Endothelial cell (in vitro differentiated cells): ENCODE data around the gene NDUFB8. TPM values are rescaled to one million over a fixed set of nuclear protein-coding genes. Genes with fewer than 3 reads are reported as not detected.

ENCODE experiments used
- DNase-seq: peaks from one replicate; pipeline ENCODE4 v3.0.0; 2021; ENCODE audit warnings: low spot score
- H3K27ac Mint-ChIP-seq: one replicate; pipeline ENCODE4 v1.8.0; 2021; ENCODE audit warnings: mixed read lengths, inconsistent platforms; ENCODE audit not compliant: unreplicated experiment
- H3K27me3 Mint-ChIP-seq: one replicate; pipeline ENCODE4 v1.8.0; 2021; ENCODE audit warnings: mild to moderate bottlenecking, moderate library complexity, mixed read lengths, inconsistent platforms; ENCODE audit not compliant: unreplicated experiment
- H3K36me3 Mint-ChIP-seq: one replicate; pipeline ENCODE4 v1.8.0; 2021; ENCODE audit warnings: mild to moderate bottlenecking, low read depth, mixed read lengths, inconsistent platforms; ENCODE audit not compliant: unreplicated experiment
- H3K4me1 Mint-ChIP-seq: one replicate; pipeline ENCODE4 v1.8.0; 2021; ENCODE audit warnings: mild to moderate bottlenecking, mixed read lengths, inconsistent platforms; ENCODE audit not compliant: unreplicated experiment
- H3K4me3 Mint-ChIP-seq: one replicate; pipeline ENCODE4 v1.8.0; 2021; ENCODE audit warnings: mild to moderate bottlenecking, mixed read lengths, inconsistent platforms; ENCODE audit not compliant: unreplicated experiment
- H3K9me3 Mint-ChIP-seq: one replicate; pipeline ENCODE4 v1.8.0; 2021; ENCODE audit warnings: mixed read lengths, inconsistent platforms; ENCODE audit not compliant: unreplicated experiment
- CTCF ChIP-seq: fragments of 200-600 bp; sonication (generic); IDR thresholded peaks from one replicate; pipeline ENCODE4 v1.5.0; 2021; ENCODE audit warnings: antibody characterized with exemption; ENCODE audit not compliant: unreplicated experiment
- total RNA-seq: library from RNA; stranded (reverse); fragmentation: NEBNext Ultra II Directional; extraction: Animal tissue kit (Norgen Biotek cat#: 25700); gene quantifications from one replicate; pipeline ENCODE4 v1.2.1, GENCODE V29; 2021; ENCODE audit not compliant: unreplicated experiment

NDUFB8 gene
- total RNA-seq, 1 donor from 2014 or later = 171 TPM

- no peak for TF ChIP-seq CTCF
- H3K4me3 Mint-ChIP-seq = no peak overlapping the region
- no peak for DNase-seq
- peaks cover 5% of the 10 kb centered on the region for H3K27me3 Mint-ChIP-seq
- peaks cover 9% of the 10 kb centered on the region for H3K4me1 Mint-ChIP-seq
- peaks cover 26% of the 10 kb centered on the region for H3K36me3 Mint-ChIP-seq
- H3K9me3 Mint-ChIP-seq = no peaks in the 10 kb centered on the region
- no peak overlapping the region for H3K27ac Mint-ChIP-seq
Observed at GRCh38 chr10:100554902-100555301, 25.2 kb upstream of the NDUFB8 start.

GRCh38 chr10:100553929-100554328, 24.3 kb upstream of the NDUFB8 start:
- H3K4me3 Mint-ChIP-seq = no peak overlapping the region
- no peak for DNase-seq
- H3K4me1 Mint-ChIP-seq = peaks cover 9% of the 10 kb centered on the region
- no peak overlapping the region for H3K27ac Mint-ChIP-seq
- peaks cover 5% of the 10 kb centered on the region for H3K27me3 Mint-ChIP-seq
- H3K9me3 Mint-ChIP-seq = no peaks in the 10 kb centered on the region
- no peak for TF ChIP-seq CTCF
- peaks cover 36% of the 10 kb centered on the region for H3K36me3 Mint-ChIP-seq

GRCh38 chr10:100551738-100552137, 22.1 kb upstream of the NDUFB8 start:
- Mint-ChIP-seq H3K4me1 (peaks cover 5% of the 10 kb centered on the region), H3K27me3 (peaks cover 4% of the 10 kb centered on the region), H3K4me3 (no peak overlapping the region), H3K27ac (no peak overlapping the region), H3K9me3 (no peaks in the 10 kb centered on the region), H3K36me3 (peaks cover 49% of the 10 kb centered on the region)
- TF ChIP-seq CTCF = no peak
- no peak for DNase-seq

- peaks cover 53% of the 10 kb centered on the region for H3K36me3 Mint-ChIP-seq
- no peak overlapping the region for H3K27ac Mint-ChIP-seq
- peaks cover 6% of the 10 kb centered on the region for H3K4me1 Mint-ChIP-seq
- H3K9me3 Mint-ChIP-seq = no peaks in the 10 kb centered on the region
- H3K4me3 Mint-ChIP-seq = no peak overlapping the region
- no peak for TF ChIP-seq CTCF
- DNase-seq = no peak
- H3K27me3 Mint-ChIP-seq = peaks cover 6% of the 10 kb centered on the region
Observed at GRCh38 chr10:100551196-100551595, 21.5 kb upstream of the NDUFB8 start.

GRCh38 chr10:100544950-100545349, 15.3 kb upstream of the NDUFB8 start:
- Mint-ChIP-seq H3K4me3 (no peak overlapping the region), H3K36me3 (peaks cover 44% of the 10 kb centered on the region), H3K27me3 (peaks cover 2% of the 10 kb centered on the region), H3K4me1 (peaks cover 3% of the 10 kb centered on the region), H3K9me3 (no peaks in the 10 kb centered on the region), H3K27ac (no peak overlapping the region)
- DNase-seq = no peak
- TF ChIP-seq CTCF = no peak
